ENCODE results near the gene C16orf95.

GRCh38 chr16:87345726-87346424 is 28.7 kb upstream of the C16orf95 start:
- TF ChIP-seq, protein P1, sequence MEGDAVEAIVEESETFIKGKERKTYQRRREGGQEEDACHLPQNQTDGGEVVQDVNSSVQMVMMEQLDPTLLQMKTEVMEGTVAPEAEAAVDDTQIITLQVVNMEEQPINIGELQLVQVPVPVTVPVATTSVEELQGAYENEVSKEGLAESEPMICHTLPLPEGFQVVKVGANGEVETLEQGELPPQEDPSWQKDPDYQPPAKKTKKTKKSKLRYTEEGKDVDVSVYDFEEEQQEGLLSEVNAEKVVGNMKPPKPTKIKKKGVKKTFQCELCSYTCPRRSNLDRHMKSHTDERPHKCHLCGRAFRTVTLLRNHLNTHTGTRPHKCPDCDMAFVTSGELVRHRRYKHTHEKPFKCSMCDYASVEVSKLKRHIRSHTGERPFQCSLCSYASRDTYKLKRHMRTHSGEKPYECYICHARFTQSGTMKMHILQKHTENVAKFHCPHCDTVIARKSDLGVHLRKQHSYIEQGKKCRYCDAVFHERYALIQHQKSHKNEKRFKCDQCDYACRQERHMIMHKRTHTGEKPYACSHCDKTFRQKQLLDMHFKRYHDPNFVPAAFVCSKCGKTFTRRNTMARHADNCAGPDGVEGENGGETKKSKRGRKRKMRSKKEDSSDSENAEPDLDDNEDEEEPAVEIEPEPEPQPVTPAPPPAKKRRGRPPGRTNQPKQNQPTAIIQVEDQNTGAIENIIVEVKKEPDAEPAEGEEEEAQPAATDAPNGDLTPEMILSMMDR (conservative IDR thresholded peaks at IDR 0.05; ENCODE audit: low read depth, low read length) = no peak
- no peak for TF ChIP-seq EZH2 (IDR thresholded peaks at IDR 0.05; ENCODE audit: borderline replicate concordance, low read depth, low read length, poor library complexity, severe bottlenecking)

All from A673 (cell line).